Activated CD4-positive, alpha-beta T cell treated with anti-CD3 and anti-CD28 coated beads for 1 hour (primary cell): ENCODE data around the gene STRBP.
"Not testable (repeated sequence)": the region's sequence is repeated elsewhere in the genome, so short reads cannot be mapped to it uniquely, and the experiment has no call there.

ENCODE experiments used
- DNase-seq: peaks from one replicate; pipeline ENCODE4 v3.0.0-alpha.2; 2020

STRBP gene

GRCh38 chr9:123186029-123186428 is 82.4 kb downstream of the STRBP start:
- not testable (repeated sequence) for DNase-seq

- no peak for DNase-seq
These were observed 91.4 kb downstream of the STRBP start for GRCh38 chr9:123176949-123177348.

GRCh38 chr9:123175854-123176629 is 92.3 kb downstream of the STRBP start:
- DNase-seq: no peak

GRCh38 chr9:123174887-123175518 is 93.4 kb downstream of the STRBP start:
- no peak for DNase-seq

- no peak for DNase-seq
These were observed 94.3 kb downstream of the STRBP start for GRCh38 chr9:123174079-123174478.

GRCh38 chr9:123169926-123170325 is 98.5 kb downstream of the STRBP start:
- DNase-seq: no peak

GRCh38 chr9:123168586-123168985 is 99.8 kb downstream of the STRBP start:
- no peak for DNase-seq

GRCh38 chr9:123167474-123167873 is 100.9 kb downstream of the STRBP start:
- no peak for DNase-seq

- DNase-seq: no peak
These were observed 102.6 kb downstream of the STRBP start for GRCh38 chr9:123165813-123166212.

GRCh38 chr9:123164285-123164684 is 104.1 kb downstream of the STRBP start:
- no peak for DNase-seq

- DNase-seq: no peak
These were observed 105.5 kb downstream of the STRBP start for GRCh38 chr9:123162791-123163345.

GRCh38 chr9:123162360-123162759 is 106.0 kb downstream of the STRBP start:
- DNase-seq: no peak

- no peak for DNase-seq
These were observed 111.2 kb downstream of the STRBP start for GRCh38 chr9:123157221-123157620.

GRCh38 chr9:123150708-123151503 is 117.5 kb downstream of the STRBP start:
- DNase-seq: no peak

- no peak for DNase-seq
These were observed 119.3 kb downstream of the STRBP start for GRCh38 chr9:123149067-123149466.

GRCh38 chr9:123138163-123138562 is 130.2 kb downstream of the STRBP start:
- no peak for DNase-seq

- DNase-seq: no peak
These were observed 133.0 kb downstream of the STRBP start for GRCh38 chr9:123135430-123135829.

GRCh38 chr9:123132696-123133095 is 135.7 kb downstream of the STRBP start:
- DNase-seq: no peak

- DNase-seq: no peak
These were observed 136.4 kb downstream of the STRBP start for GRCh38 chr9:123131993-123132392.

- DNase-seq: no peak
These were observed 137.1 kb downstream of the STRBP start for GRCh38 chr9:123131258-123131657.

GRCh38 chr9:123129423-123129822 is 139.0 kb downstream of the STRBP start:
- no peak for DNase-seq

- no peak for DNase-seq
These were observed 139.8 kb downstream of the STRBP start for GRCh38 chr9:123128591-123128990.

- DNase-seq: no peak
These were observed 140.8 kb downstream of the STRBP start for GRCh38 chr9:123127512-123128075.
